ENCODE measurements around the gene TMEM25.

DNA sequence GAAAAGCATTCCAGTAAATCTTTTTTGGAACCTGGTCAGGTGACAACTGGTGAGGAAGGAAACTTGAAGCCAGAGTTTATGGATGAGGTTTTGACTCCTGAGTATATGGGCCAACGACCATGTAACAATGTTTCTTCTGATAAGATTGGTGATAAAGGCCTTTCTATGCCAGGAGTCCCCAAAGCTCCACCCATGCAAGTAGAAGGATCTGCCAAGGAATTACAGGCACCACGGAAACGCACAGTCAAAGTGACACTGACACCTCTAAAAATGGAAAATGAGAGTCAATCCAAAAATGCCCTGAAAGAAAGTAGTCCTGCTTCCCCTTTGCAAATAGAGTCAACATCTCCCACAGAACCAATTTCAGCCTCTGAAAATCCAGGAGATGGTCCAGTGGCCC, 27.8 kb upstream of the TMEM25 start:
- TF ChIP-seq CTCF (IDR thresholded peaks at IDR 0.05) (no peak), POLR2A (IDR thresholded peaks at IDR 0.05) (no peak)

Measured in adrenal gland (tissue), 5 donors.